Panc1 (cell line): ENCODE results near the gene C5AR2. TPM values are rescaled to one million over a fixed set of nuclear protein-coding genes. Genes with fewer than 3 reads are reported as not detected.

ENCODE experiments used
- ATAC-seq: fragments of 200-7000 bp; cut with Tn5 transposase; 2 replicates; pipeline ENCODE4 v1.9.1; 2020; ENCODE audit warnings: mild to moderate bottlenecking, moderate library complexity
- BruUV-seq: library from RNA; stranded (reverse); fragments of 400-500 nt; replicated peaks from 2 replicates; lab custom pipeline; 2021; lab: Mats Ljungman, UMichigan
- CTCF ChIA-PET: fragments of 300-600 bp; sonication (Branson Sonifier 250); formaldehyde crosslinking; loops from one replicate; lab custom pipeline; 2022; ENCODE audit warnings: antibody characterized with exemption; lab: Charles Lee
- POLR2A ChIA-PET: fragments of 300-600 bp; sonication (Branson Sonifier 250); formaldehyde crosslinking; loops from one replicate; lab custom pipeline; 2022; ENCODE audit warnings: antibody characterized with exemption; lab: Charles Lee
- DNase-seq: peaks from one replicate; pipeline ENCODE4 v3.0.0-alpha.2; 2010; ENCODE audit warnings: low read depth, low spot score
- H3K27ac ChIP-seq: 2 replicates; pipeline ENCODE4 v1.5.1; 2011; ENCODE audit warnings: mild to moderate bottlenecking, low read length, inconsistent platforms
- H3K27me3 ChIP-seq: fragments of 200-500 bp; sonication (Bioruptor generic); 2 replicates; pipeline ENCODE4 v1.6.0; 2014; ENCODE audit warnings: low read length, inconsistent platforms; ENCODE audit not compliant: control insufficient read depth, insufficient read depth
- H3K36me3 ChIP-seq: fragments of 200-500 bp; sonication (Bioruptor generic); 2 replicates; pipeline ENCODE4 v1.5.1; 2014; ENCODE audit warnings: inconsistent platforms, mild to moderate bottlenecking, low read length, moderate library complexity; ENCODE audit not compliant: control insufficient read depth, insufficient read depth
- H3K4me1 ChIP-seq: 2 replicates; pipeline ENCODE4 v1.5.1; 2011; ENCODE audit warnings: inconsistent platforms, mild to moderate bottlenecking, low read length, moderate library complexity; ENCODE audit not compliant: control insufficient read depth, insufficient read depth
- H3K4me3 ChIP-seq, 2 experiments: 2 replicates each; pipeline ENCODE4 v1.5.1; 2011 to 2012; ENCODE audit warnings: low read depth in 2 of 2, low read length in 2 of 2, mild to moderate bottlenecking in 2 of 2, inconsistent platforms in 1 of 2, moderate library complexity in 1 of 2
- H3K9me3 ChIP-seq: fragments of 200-500 bp; sonication (Bioruptor generic); 2 replicates; pipeline ENCODE4 v1.5.1; 2014; ENCODE audit warnings: low read depth, mild to moderate bottlenecking, inconsistent platforms, low read length, moderate library complexity; ENCODE audit not compliant: control insufficient read depth, insufficient read depth
- CTCF ChIP-seq: fragments of 450-650 bp; IDR thresholded peaks from 2 replicates; pipeline ENCODE4 v1.5.1; 2017; ENCODE audit warnings: mild to moderate bottlenecking
- POLR2AphosphoS5 ChIP-seq: IDR thresholded peaks from 2 replicates; pipeline ENCODE4 v1.6.1; 2012; ENCODE audit warnings: mild to moderate bottlenecking, low read depth, low read length, moderate library complexity
- REST ChIP-seq, 2 experiments: IDR thresholded peaks; 2 replicates each; pipeline ENCODE4 v1.6.1; 2011 to 2012; ENCODE audit warnings: low read depth in 2 of 2, control low read depth in 1 of 2, low read length in 1 of 2, mild to moderate bottlenecking in 1 of 2, moderate library complexity in 1 of 2; ENCODE audit not compliant: insufficient read depth in 1 of 2
- SIN3A ChIP-seq: IDR thresholded peaks from 2 replicates; pipeline ENCODE4 v1.6.1; 2012; ENCODE audit warnings: low read depth, mild to moderate bottlenecking, low read length, moderate library complexity, borderline replicate concordance; ENCODE audit not compliant: insufficient read depth
- TCF7L2 ChIP-seq: IDR thresholded peaks from 2 replicates; pipeline ENCODE4 v1.6.1; 2011; ENCODE audit warnings: mild to moderate bottlenecking, low read depth, low read length, inconsistent platforms
- in situ Hi-C: cut with HindIII; loops from 2 replicates; pipeline ENCODE4 v1.10.0; 2016; ENCODE audit warnings: low sequenced_read_pairs, low pct_unique_long_range_greater_than_20kb
- intact Hi-C: fragments of 100-400 bp; cut with micrococcal nuclease; formaldehyde crosslinking; loops from one replicate; pipeline ENCODE4 v1.10.0; 2022; ENCODE audit not compliant: unreplicated experiment
- total RNA-seq: library from RNA; stranded (reverse); gene quantifications from one replicate; pipeline ENCODE4 v1.2.1, GENCODE V29; 2021; ENCODE audit not compliant: unreplicated experiment

C5AR2 gene
- total RNA-seq, 1 experiment from 2014 or later = 0.03 TPM

- no peak for TF ChIP-seq POLR2AphosphoS5
- no peak for TF ChIP-seq REST (IDR thresholded peaks at IDR 0.05; ENCODE audit: insufficient read depth in 1 of 2, low read depth in 2 of 2, low read length in 1 of 2)
- no peak for TF ChIP-seq SIN3A
- TF ChIP-seq TCF7L2 = no peak
- no peak for TF ChIP-seq CTCF
- DNase-seq (no peak), ATAC-seq (no peak)
- in situ Hi-C loops = no loop called here
- Histone ChIP-seq H3K27me3 (no peaks in the 10 kb centered on the region), H3K27ac (no peak overlapping the region), H3K4me3 (no peak overlapping the region), H3K9me3 (no peaks in the 10 kb centered on the region), H3K4me1 (0 out of 2 replicates have a peak, but pooled peaks cover 3% of the 10 kb centered on the region), H3K36me3 (no peaks in the 10 kb centered on the region)
- no TSS peak for BruUV-seq
- intact Hi-C loops = no loop called here
- POLR2A ChIA-PET = interaction anchor here (0.7 kb wide), 1 partner anchor 452 kb away, joined by 14 read pairs; no protein-coding TSS in a partner anchor
- CTCF ChIA-PET = no interaction called here
Observed at GRCh38 chr19:47316513-47316912, 15.5 kb upstream of the C5AR2 start.

GRCh38 chr19:47319923-47320871 is 11.8 kb upstream of the C5AR2 start:
- Histone ChIP-seq H3K9me3 (no peaks in the 10 kb centered on the region), H3K27ac (no peak overlapping the region), H3K27me3 (no peaks in the 10 kb centered on the region), H3K4me3 (no peak overlapping the region), H3K4me1 (0 out of 2 replicates have a peak, but pooled peaks cover 3% of the 10 kb centered on the region), H3K36me3 (no peaks in the 10 kb centered on the region)
- DNase-seq (no peak), ATAC-seq (no peak)
- CTCF ChIA-PET = no interaction called here
- in situ Hi-C loops = no loop called here
- intact Hi-C loops = no loop called here
- POLR2A ChIA-PET = no interaction called here
- BruUV-seq = no TSS peak
- no peak for TF ChIP-seq POLR2AphosphoS5
- TF ChIP-seq TCF7L2 = no peak
- TF ChIP-seq REST (IDR thresholded peaks at IDR 0.05; ENCODE audit: insufficient read depth in 1 of 2, low read depth in 2 of 2, low read length in 1 of 2) = no peak
- TF ChIP-seq SIN3A = no peak
- TF ChIP-seq CTCF = no peak
